ENCODE data around the gene AASDHPPT.

DNA sequence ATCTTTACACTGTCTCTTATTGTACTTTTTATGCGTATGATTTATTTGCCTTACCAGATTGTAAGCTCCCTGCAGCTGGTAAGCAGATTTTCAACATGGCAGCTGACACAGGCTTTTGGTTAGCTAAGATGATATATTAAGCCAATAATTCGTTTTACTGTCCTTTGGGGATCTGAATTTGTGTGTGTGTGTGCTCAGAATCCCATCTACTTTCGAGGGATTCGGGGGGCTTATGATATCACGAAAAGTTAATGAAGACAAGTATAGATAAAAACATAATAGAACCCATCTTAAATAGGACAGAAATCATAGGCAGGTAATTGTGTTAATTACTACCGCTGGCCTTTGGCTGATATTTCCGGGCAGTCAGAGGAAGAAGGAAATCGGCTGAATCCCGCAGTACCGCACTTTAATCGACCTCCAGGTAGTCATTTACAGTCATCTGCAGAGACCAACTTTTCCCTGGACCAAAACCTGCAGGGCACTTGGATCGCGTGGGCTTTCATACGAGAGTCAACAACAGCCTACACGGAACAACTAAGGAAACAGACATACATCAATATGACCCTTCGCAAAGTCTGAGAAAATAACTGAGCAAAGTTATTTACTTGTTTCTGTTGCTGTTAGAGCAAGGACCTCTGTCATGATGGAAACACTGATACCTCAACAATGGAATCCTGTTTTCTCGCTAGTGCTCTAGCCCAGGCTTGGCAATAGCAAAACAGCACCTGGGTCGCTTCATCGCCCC, 1.1 kb upstream of the AASDHPPT start:
- TF ChIP-seq, protein P1, sequence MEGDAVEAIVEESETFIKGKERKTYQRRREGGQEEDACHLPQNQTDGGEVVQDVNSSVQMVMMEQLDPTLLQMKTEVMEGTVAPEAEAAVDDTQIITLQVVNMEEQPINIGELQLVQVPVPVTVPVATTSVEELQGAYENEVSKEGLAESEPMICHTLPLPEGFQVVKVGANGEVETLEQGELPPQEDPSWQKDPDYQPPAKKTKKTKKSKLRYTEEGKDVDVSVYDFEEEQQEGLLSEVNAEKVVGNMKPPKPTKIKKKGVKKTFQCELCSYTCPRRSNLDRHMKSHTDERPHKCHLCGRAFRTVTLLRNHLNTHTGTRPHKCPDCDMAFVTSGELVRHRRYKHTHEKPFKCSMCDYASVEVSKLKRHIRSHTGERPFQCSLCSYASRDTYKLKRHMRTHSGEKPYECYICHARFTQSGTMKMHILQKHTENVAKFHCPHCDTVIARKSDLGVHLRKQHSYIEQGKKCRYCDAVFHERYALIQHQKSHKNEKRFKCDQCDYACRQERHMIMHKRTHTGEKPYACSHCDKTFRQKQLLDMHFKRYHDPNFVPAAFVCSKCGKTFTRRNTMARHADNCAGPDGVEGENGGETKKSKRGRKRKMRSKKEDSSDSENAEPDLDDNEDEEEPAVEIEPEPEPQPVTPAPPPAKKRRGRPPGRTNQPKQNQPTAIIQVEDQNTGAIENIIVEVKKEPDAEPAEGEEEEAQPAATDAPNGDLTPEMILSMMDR (IDR thresholded peaks at IDR 0.05), result no peak
- no peak for TF ChIP-seq POLR2AphosphoS5 (IDR thresholded peaks at IDR 0.05; ENCODE audit: low read depth, low read length)
- TF ChIP-seq TCF7L2 (IDR thresholded peaks at IDR 0.05; ENCODE audit: low read depth, low read length), result no peak

Measured in Panc1 (cell line).